ENCODE measurements around the gene ABL1. TPM values are rescaled to one million over a fixed set of nuclear protein-coding genes. Genes with fewer than 3 reads are reported as not detected.

Gene ABL1
- 33.8 and 35.4 TPM in 2 replicates for total RNA-seq

GRCh38 chr9:130834371-130835336 is at the start of gene ABL1:
TSS of gene ABL1 (plus strand) at chr9:130835254. CDS start at chr9:130835447, 193 bp downstream.

GRCh38 chr9:130896233-130897014 is 61.4 kb downstream of the ABL1 start, which contains the start of gene QRFP:
TSS of gene QRFP (minus strand) at chr9:130896812. CDS start at chr9:130893838, 2,974 bp downstream.

Other genes starting within 250 kb of the ABL1 start
- not detected in 2 replicates for gene PRDM12, start 170.7 kb upstream of the ABL1 start, total RNA-seq
- 37.8 and 38.0 TPM in 2 replicates for gene EXOSC2, start 141.5 kb upstream of the ABL1 start, total RNA-seq
- gene QRFP, start 61.6 kb downstream of the ABL1 start, total RNA-seq, result not detected in 2 replicates
- not detected in 2 replicates for gene FIBCD1, start 104.0 kb downstream of the ABL1 start, total RNA-seq
- 0.10 and 0.20 TPM in 2 replicates for gene LAMC3, start 173.9 kb downstream of the ABL1 start, total RNA-seq

Data from mammary microvascular endothelial cell (primary cell).